Measurements from ENCODE around the gene FERMT3. TPM values are rescaled to one million over a fixed set of nuclear protein-coding genes. Genes with fewer than 3 reads are reported as not detected.
A peak's percentile ranks its signal among the peaks of the same experiment; 100 is the strongest.

Gene FERMT3
- total and polyA plus RNA-seq, 2 of the 13 experiments (the other 11 are each of a cell fraction or from before 2014, with no cell fraction given), result 0.29 TPM; not detected in 1

DNA sequence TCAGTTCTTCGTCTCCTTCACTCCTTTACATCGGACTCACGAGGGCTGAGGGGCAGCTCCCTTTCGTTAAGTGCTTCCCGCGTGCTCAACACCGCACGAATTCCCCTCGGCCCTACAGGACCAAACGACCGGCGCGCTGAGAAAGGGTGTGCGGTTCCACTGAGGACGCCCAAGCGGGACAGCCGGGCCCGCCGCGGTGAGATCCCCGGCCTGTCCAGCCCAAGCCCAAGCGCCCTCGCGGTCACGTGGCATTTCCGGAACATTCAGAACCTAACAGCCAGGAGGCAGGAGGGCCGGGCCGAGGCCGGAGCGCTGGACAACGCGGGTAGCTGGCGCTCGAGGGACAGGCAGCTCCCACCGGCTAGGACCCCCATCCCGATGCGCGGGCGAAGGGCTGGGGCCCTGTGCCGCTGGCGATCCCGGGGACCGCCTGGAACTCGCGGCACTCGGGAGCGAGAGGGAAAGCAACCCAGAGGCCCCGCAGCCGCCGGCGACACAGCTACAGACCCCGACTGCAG is 21.3 kb upstream of the FERMT3 start (continued):
- TF ChIP-seq, protein P1, sequence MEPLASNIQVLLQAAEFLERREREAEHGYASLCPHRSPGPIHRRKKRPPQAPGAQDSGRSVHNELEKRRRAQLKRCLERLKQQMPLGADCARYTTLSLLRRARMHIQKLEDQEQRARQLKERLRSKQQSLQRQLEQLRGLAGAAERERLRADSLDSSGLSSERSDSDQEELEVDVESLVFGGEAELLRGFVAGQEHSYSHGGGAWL (CRISPR knock-in tag; IDR thresholded peaks at IDR 0.05), result peak; percentile 97
- no peak; the same call in 1 of the 2 replicates for TF ChIP-seq ZNF652 (CRISPR knock-in tag; IDR thresholded peaks at IDR 0.05; ENCODE audit: borderline replicate concordance, low read depth)
- no peak for TF ChIP-seq KDM5A (IDR thresholded peaks at IDR 0.05; ENCODE audit: borderline replicate concordance, low read length)
- no peak; the same call in 1 of the 2 replicates for TF ChIP-seq ZMYM4 (CRISPR knock-in tag; IDR thresholded peaks at IDR 0.05)
- no peak for TF ChIP-seq MED13 (CRISPR knock-in tag; IDR thresholded peaks at IDR 0.05)
- TF ChIP-seq, protein P2, sequence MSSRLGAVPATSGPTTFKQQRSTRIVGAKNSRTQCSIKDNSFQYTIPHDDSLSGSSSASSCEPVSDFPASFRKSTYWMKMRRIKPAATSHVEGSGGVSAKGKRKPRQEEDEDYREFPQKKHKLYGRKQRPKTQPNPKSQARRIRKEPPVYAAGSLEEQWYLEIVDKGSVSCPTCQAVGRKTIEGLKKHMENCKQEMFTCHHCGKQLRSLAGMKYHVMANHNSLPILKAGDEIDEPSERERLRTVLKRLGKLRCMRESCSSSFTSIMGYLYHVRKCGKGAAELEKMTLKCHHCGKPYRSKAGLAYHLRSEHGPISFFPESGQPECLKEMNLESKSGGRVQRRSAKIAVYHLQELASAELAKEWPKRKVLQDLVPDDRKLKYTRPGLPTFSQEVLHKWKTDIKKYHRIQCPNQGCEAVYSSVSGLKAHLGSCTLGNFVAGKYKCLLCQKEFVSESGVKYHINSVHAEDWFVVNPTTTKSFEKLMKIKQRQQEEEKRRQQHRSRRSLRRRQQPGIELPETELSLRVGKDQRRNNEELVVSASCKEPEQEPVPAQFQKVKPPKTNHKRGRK (CRISPR knock-in tag; IDR thresholded peaks at IDR 0.05), result peak; percentile 65; the same call in 1 of the 2 replicates
- peak; percentile 96 for TF ChIP-seq ZNF350 (CRISPR knock-in tag; IDR thresholded peaks at IDR 0.05; ENCODE audit: borderline replicate concordance, low read depth)
- TF ChIP-seq NFKB2 (CRISPR knock-in tag; IDR thresholded peaks at IDR 0.05; ENCODE audit: borderline replicate concordance), result peak; percentile 99; the same call in 1 of the 2 replicates
- 0 out of 2 replicates have a peak, but pooled peaks have one; percentile 77 for TF ChIP-seq MTA3 (CRISPR knock-in tag; IDR thresholded peaks at IDR 0.05)
- no peak; the same call in 1 of the 2 replicates for TF ChIP-seq FOXA3 (CRISPR knock-in tag; IDR thresholded peaks at IDR 0.05)
- TF ChIP-seq ZNF816 (CRISPR knock-in tag; IDR thresholded peaks at IDR 0.05; ENCODE audit: borderline replicate concordance), result no peak; the same call in 1 of the 2 replicates
- peak; percentile 99 for TF ChIP-seq GLI4 (CRISPR knock-in tag; IDR thresholded peaks at IDR 0.05; ENCODE audit: borderline replicate concordance)
- TF ChIP-seq, protein P3, sequence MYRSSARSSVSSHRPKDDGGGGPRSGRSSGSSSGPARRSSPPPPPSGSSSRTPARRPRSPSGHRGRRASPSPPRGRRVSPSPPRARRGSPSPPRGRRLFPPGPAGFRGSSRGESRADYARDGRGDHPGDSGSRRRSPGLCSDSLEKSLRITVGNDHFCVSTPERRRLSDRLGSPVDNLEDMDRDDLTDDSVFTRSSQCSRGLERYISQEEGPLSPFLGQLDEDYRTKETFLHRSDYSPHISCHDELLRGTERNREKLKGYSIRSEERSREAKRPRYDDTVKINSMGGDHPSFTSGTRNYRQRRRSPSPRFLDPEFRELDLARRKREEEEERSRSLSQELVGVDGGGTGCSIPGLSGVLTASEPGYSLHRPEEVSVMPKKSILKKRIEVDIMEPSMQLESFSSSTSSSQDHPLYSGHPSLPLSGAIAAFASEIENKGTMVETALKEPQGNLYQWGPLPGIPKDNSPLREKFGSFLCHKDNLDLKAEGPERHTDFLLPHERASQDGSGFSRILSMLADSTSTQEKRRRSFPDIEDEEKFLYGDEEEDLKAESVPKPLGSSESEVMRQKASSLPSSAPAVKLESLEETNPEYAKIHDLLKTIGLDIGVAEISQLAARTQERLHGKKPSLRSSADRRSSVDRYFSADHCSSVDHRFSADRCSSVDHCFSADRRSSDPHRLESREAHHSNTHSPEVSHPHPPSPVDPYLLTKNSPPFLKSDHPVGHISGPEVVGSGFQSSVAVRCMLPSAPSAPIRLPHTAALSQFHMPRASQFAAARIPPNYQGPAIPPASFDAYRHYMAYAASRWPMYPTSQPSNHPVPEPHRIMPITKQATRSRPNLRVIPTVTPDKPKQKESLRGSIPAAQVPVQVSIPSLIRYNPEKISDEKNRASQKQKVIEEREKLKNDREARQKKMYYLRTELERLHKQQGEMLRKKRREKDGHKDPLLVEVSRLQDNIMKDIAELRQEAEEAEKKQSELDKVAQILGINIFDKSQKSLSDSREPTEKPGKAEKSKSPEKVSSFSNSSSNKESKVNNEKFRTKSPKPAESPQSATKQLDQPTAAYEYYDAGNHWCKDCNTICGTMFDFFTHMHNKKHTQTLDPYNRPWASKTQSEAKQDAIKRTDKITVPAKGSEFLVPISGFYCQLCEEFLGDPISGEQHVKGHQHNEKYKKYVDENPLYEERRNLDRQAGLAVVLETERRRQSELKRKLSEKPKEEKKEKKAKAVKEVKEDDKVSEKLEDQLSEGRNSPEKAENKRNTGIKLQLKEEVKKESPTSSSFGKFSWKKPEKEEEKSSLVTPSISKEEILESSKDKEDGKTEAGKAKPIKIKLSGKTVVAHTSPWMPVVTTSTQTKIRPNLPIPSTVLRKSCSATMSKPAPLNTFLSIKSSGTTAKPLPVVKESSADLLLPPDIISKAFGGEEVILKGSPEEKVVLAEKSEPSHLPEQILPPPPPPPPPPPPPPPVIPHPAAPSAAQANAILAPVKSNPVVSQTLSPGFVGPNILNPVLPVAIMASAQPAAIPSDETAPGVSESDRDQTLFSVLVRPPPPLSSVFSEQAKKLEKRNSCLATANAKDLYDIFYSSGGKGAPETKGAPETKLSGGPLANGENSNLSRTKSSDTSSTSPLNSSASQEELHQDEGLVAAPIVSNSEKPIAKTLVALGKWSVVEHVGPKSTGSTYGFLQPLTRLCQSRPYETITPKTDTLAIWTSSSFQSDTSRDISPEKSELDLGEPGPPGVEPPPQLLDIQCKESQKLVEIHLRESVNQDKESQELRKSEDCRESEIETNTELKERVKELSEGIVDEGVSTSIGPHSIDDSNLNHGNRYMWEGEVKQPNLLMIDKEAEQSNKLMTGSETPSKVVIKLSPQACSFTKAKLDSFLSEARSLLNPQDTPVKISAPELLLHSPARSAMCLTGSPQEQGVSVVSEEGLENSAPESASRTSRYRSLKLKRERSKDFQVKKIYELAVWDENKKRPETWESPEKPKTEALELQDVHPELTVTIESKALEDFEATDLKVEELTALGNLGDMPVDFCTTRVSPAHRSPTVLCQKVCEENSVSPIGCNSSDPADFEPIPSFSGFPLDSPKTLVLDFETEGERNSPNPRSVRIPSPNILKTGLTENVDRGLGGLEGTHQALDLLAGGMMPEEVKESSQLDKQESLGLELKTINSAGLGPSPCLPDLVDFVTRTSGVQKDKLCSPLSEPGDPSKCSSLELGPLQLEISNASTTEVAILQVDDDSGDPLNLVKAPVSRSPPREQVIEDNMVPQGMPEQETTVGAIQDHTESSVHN (CRISPR knock-in tag; IDR thresholded peaks at IDR 0.05), result 0 out of 2 replicates have a peak, but pooled peaks have one; percentile 85
- TF ChIP-seq, protein P4, sequence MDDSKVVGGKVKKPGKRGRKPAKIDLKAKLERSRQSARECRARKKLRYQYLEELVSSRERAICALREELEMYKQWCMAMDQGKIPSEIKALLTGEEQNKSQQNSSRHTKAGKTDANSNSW (CRISPR knock-in tag; IDR thresholded peaks at IDR 0.05; ENCODE audit: borderline replicate concordance), result peak; percentile 97
- peak; percentile 91 for TF ChIP-seq PHF8 (CRISPR knock-in tag; IDR thresholded peaks at IDR 0.05)
- TF ChIP-seq, protein P5, sequence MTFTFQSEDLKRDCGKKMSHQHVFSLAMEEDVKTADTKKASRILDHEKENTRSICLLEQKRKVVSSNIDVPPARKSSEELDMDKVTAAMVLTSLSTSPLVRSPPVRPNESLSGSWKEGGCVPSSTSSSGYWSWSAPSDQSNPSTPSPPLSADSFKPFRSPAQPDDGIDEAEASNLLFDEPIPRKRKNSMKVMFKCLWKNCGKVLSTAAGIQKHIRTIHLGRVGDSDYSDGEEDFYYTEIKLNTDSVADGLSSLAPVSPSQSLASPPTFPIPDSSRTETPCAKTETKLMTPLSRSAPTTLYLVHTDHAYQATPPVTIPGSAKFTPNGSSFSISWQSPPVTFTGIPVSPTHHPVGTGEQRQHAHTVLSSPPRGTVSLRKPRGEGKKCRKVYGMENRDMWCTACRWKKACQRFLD (CRISPR knock-in tag; IDR thresholded peaks at IDR 0.05; ENCODE audit: borderline replicate concordance), result peak; percentile 35; the same call in 1 of the 2 replicates
- peak; percentile 94 for TF ChIP-seq ZNF501 (CRISPR knock-in tag; IDR thresholded peaks at IDR 0.05)
- no peak for TF ChIP-seq MIXL1 (CRISPR knock-in tag; IDR thresholded peaks at IDR 0.05)
